ENCODE measurements around the gene DNMT3B.

The DNMT3B gene

GRCh38 chr20:32823737-32824588, 61.8 kb downstream of the DNMT3B start:
- DNase-seq (ENCODE audit: low read depth, low spot score) = no peak

- DNase-seq (ENCODE audit: low read depth, low spot score) = no peak
These were observed 66.0 kb downstream of the DNMT3B start for GRCh38 chr20:32828029-32828680.

- no peak for DNase-seq (ENCODE audit: low read depth, low spot score)
These were observed 67.3 kb downstream of the DNMT3B start for GRCh38 chr20:32829311-32830005.

GRCh38 chr20:32830437-32830836, 68.3 kb downstream of the DNMT3B start:
- DNase-seq (ENCODE audit: low read depth, low spot score) = no peak

GRCh38 chr20:32831982-32832381, 69.8 kb downstream of the DNMT3B start:
- DNase-seq (ENCODE audit: low read depth, low spot score) = no peak

GRCh38 chr20:32832664-32833063, 70.5 kb downstream of the DNMT3B start:
- no peak for DNase-seq (ENCODE audit: low read depth, low spot score)

GRCh38 chr20:32834972-32835371, 72.8 kb downstream of the DNMT3B start:
- DNase-seq (ENCODE audit: low read depth, low spot score) = no peak

- DNase-seq (ENCODE audit: low read depth, low spot score) = no peak
These were observed 75.0 kb downstream of the DNMT3B start for GRCh38 chr20:32837157-32837556.

GRCh38 chr20:32839227-32839981, 77.2 kb downstream of the DNMT3B start:
- DNase-seq (ENCODE audit: low read depth, low spot score) = no peak

- no peak for DNase-seq (ENCODE audit: low read depth, low spot score)
These were observed 77.7 kb downstream of the DNMT3B start for GRCh38 chr20:32839982-32840285.

- DNase-seq (ENCODE audit: low read depth, low spot score) = no peak
These were observed 79.0 kb downstream of the DNMT3B start for GRCh38 chr20:32841174-32841573.

- DNase-seq (ENCODE audit: low read depth, low spot score) = no peak
These were observed 79.4 kb downstream of the DNMT3B start for GRCh38 chr20:32841632-32842031.

- no peak for DNase-seq (ENCODE audit: low read depth, low spot score)
These were observed 80.7 kb downstream of the DNMT3B start for GRCh38 chr20:32842688-32843524.

GRCh38 chr20:32845786-32846185, 83.6 kb downstream of the DNMT3B start:
- DNase-seq (ENCODE audit: low read depth, low spot score) = no peak

GRCh38 chr20:32846852-32847251, 84.7 kb downstream of the DNMT3B start:
- no peak for DNase-seq (ENCODE audit: low read depth, low spot score)

- no peak for DNase-seq (ENCODE audit: low read depth, low spot score)
These were observed 85.8 kb downstream of the DNMT3B start for GRCh38 chr20:32847964-32848363.

- no peak for DNase-seq (ENCODE audit: low read depth, low spot score)
These were observed 86.7 kb downstream of the DNMT3B start for GRCh38 chr20:32848846-32849245.

GRCh38 chr20:32849577-32849976, 87.4 kb downstream of the DNMT3B start:
- no peak for DNase-seq (ENCODE audit: low read depth, low spot score)

GRCh38 chr20:32855387-32855786, 93.2 kb downstream of the DNMT3B start:
- no peak for DNase-seq (ENCODE audit: low read depth, low spot score)

- DNase-seq (ENCODE audit: low read depth, low spot score) = no peak
These were observed 96.0 kb downstream of the DNMT3B start for GRCh38 chr20:32858189-32858588.
